ENCODE data around the gene CLEC1B. TPM values are rescaled to one million over a fixed set of nuclear protein-coding genes. Genes with fewer than 3 reads are reported as not detected.
"Not testable (repeated sequence)": the region's sequence is repeated elsewhere in the genome, so short reads cannot be mapped to it uniquely, and the experiment has no call there.

Gene CLEC1B
- total RNA-seq, 1 donor from 2014 or later: not detected

DNA sequence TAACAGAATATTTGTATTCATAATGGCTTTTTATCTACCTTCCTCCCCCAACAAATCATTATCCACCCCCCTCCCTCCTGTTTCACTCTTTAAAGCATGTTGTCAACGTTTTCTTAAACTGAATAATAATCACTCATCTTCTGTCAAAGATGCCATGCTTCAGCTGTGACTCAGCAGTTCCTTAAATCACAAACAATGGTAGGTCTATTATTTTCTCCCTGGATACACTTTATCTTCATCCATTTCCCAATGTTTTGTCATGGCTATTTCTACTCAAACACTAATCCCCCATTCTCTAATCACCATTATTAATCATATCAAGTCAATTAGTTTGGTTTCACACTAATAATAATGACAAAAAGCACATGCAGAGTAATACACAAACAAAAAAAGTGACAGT lies 18.0 kb upstream of the CLEC1B start:
- intact Hi-C loops (cut with micrococcal nuclease): no loop called here
- H3K4me3 Mint-ChIP-seq (ENCODE audit: low read depth): no peak overlapping the region
- H3K4me1 Mint-ChIP-seq (ENCODE audit: low read depth): peaks cover 6% of the 10 kb centered on the region
- peaks cover 28% of the 10 kb centered on the region for H3K27me3 Mint-ChIP-seq (ENCODE audit: low read depth)
- H3K27ac Mint-ChIP-seq: no peak overlapping the region
- H3K36me3 Mint-ChIP-seq (ENCODE audit: low read depth): no peaks in the 10 kb centered on the region
- no peaks in the 10 kb centered on the region for H3K9me3 Mint-ChIP-seq
- no peak for DNase-seq (ENCODE audit: low spot score)

DNA sequence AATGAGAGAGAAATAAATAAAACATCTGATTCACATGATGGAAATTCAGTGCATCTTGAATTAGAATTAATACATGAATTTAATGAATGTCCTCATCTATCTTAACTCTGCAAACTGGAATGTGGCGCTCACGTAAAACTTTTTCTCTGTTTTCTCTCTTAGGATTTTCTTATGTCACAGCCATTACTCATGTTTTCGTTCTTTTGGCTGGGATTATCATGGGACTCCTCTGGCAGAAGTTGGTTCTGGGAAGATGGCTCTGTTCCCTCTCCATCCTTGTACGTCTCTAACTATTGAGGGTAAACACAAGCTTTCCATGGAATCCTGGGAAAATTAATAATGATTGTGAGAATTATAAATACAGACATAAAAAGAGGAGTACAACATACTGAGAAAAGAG lies 16.5 kb upstream of the CLEC1B start:
- Mint-ChIP-seq H3K9me3 (no peaks in the 10 kb centered on the region), H3K36me3 (ENCODE audit: low read depth) (no peaks in the 10 kb centered on the region), H3K4me3 (ENCODE audit: low read depth) (no peak overlapping the region), H3K27me3 (ENCODE audit: low read depth) (peaks cover 36% of the 10 kb centered on the region), H3K4me1 (ENCODE audit: low read depth) (peaks cover 6% of the 10 kb centered on the region), H3K27ac (no peak overlapping the region)
- DNase-seq (ENCODE audit: low spot score): no peak
- intact Hi-C loops (cut with micrococcal nuclease): no loop called here

DNA sequence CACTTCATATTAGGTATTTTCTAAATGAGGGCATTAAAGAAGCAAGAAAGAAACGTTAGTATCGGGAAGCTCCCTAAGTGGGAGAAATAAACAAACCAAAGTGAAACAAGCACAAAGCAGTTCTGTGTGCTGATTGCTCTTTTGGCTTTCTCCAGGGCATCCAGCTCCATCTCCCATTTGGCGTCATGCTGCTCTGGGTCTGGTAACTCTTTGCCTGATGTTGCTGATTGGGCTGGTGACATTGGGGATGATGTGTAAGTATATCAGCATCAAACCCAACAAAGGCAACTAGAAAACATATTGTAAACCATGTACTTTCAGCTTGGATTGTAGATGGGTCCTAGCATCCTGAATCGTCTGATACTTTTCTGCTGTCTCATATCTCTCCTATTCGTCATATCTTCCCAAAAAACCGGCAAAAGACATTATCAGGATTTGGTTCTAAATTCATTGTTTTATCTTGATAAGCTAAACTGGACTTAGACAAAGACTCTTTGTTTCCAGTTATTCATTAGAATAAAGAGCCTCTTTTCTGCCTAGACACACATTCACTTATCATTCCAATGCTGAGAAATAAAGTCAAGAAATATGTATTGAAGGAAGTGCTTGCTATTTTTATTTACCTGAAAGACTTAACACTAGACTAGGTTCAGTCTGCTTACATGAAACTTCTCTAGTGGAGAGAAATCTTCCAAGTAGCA lies 13.9 kb upstream of the CLEC1B start:
- no peaks in the 10 kb centered on the region for H3K36me3 Mint-ChIP-seq (ENCODE audit: low read depth)
- H3K4me1 Mint-ChIP-seq (ENCODE audit: low read depth): peaks cover 6% of the 10 kb centered on the region
- DNase-seq (ENCODE audit: low spot score): no peak
- H3K27me3 Mint-ChIP-seq (ENCODE audit: low read depth): peaks cover 40% of the 10 kb centered on the region
- intact Hi-C loops (cut with micrococcal nuclease): loop anchor here (5.0 kb wide), 2 partner anchors 180 to 200 kb away; no protein-coding TSS in a partner anchor
- no peak overlapping the region for H3K27ac Mint-ChIP-seq
- H3K9me3 Mint-ChIP-seq: no peaks in the 10 kb centered on the region
- H3K4me3 Mint-ChIP-seq (ENCODE audit: low read depth): no peak overlapping the region

DNA sequence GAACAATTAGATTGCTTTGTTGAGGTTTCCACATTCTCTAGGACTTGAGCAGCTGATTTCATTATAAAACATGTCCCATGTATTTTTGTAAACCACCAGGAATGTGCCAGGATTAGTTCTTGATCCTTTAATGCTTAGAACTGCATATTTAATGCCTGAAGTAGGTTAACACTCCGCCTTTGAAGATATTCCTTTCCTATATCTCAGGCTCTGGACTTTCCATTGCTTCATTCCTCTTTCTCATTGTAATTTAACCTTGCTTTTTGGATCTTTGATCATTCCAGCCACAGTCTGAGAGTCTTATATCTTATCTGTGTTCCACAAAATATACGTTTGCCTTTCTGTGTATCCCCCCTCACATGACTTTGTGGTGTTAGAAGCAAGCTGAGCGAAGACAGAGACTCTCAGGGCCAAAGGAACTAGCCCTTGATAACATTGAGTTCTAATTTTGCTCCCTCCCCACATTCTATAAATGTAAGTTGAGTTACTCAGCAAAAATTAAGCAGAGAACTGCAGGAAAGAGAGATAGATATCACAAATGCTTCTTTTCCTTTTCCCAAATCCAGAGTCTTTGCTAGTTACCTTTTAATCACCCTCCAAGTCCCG lies 2.4 kb upstream of the CLEC1B start:
- intact Hi-C loops (cut with micrococcal nuclease): no loop called here
- no peak for DNase-seq (ENCODE audit: low spot score)
- no peaks in the 10 kb centered on the region for H3K4me1 Mint-ChIP-seq (ENCODE audit: low read depth)
- H3K36me3 Mint-ChIP-seq (ENCODE audit: low read depth): no peaks in the 10 kb centered on the region
- H3K9me3 Mint-ChIP-seq: no peaks in the 10 kb centered on the region
- no peak overlapping the region for H3K4me3 Mint-ChIP-seq (ENCODE audit: low read depth)
- no peak overlapping the region for H3K27ac Mint-ChIP-seq
- H3K27me3 Mint-ChIP-seq (ENCODE audit: low read depth): peaks cover 42% of the 10 kb centered on the region

DNA sequence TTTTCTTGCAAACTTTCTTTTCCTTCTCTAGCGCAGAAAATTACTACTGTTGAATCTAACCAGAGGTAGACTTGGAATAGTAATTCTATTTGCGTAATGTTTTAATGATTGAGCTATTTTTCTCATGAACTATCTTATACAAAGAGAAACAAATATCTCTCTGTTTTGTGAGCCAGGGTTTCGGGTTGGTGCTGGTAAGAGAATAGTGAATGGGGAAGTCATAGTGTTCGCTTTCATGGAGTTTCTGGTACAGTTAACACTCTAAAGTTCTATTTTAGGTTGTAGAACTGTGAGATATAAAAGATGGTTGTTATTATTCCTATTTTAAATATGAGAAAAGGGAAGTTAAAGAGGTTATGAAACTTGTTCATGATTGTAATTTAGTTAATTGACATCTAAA lies 6.6 kb downstream of the CLEC1B start:
- no peak overlapping the region for H3K4me3 Mint-ChIP-seq (ENCODE audit: low read depth)
- peaks cover 48% of the 10 kb centered on the region for H3K27me3 Mint-ChIP-seq (ENCODE audit: low read depth)
- no peak overlapping the region for H3K27ac Mint-ChIP-seq
- no peaks in the 10 kb centered on the region for H3K36me3 Mint-ChIP-seq (ENCODE audit: low read depth)
- intact Hi-C loops (cut with micrococcal nuclease): no loop called here
- no peaks in the 10 kb centered on the region for H3K9me3 Mint-ChIP-seq
- no peaks in the 10 kb centered on the region for H3K4me1 Mint-ChIP-seq (ENCODE audit: low read depth)
- DNase-seq (ENCODE audit: low spot score): no peak

DNA sequence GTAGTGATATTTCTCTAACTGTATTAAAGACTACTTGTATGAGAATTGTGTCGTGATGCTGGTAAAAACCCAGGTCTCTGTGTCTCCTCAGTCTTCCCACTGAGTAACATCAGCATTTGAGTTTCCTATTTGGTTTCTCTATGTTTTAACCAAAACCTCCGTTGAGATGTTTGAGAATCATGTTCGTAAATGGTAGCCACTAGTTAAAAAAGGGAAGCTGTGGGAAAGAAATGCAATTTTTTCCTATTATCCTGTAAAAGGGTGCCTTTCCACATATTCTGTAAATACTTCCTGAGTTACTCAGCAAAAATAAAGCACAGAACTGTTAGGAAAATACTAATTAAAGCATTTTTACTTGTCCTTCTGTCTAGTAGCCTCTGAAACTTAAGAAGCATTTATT lies 7.0 kb downstream of the CLEC1B start:
- no peak overlapping the region for H3K27ac Mint-ChIP-seq
- H3K36me3 Mint-ChIP-seq (ENCODE audit: low read depth): no peaks in the 10 kb centered on the region
- H3K4me3 Mint-ChIP-seq (ENCODE audit: low read depth): no peak overlapping the region
- no peaks in the 10 kb centered on the region for H3K9me3 Mint-ChIP-seq
- DNase-seq (ENCODE audit: low spot score): no peak
- peaks cover 46% of the 10 kb centered on the region for H3K27me3 Mint-ChIP-seq (ENCODE audit: low read depth)
- intact Hi-C loops (cut with micrococcal nuclease): no loop called here
- H3K4me1 Mint-ChIP-seq (ENCODE audit: low read depth): no peaks in the 10 kb centered on the region

DNA sequence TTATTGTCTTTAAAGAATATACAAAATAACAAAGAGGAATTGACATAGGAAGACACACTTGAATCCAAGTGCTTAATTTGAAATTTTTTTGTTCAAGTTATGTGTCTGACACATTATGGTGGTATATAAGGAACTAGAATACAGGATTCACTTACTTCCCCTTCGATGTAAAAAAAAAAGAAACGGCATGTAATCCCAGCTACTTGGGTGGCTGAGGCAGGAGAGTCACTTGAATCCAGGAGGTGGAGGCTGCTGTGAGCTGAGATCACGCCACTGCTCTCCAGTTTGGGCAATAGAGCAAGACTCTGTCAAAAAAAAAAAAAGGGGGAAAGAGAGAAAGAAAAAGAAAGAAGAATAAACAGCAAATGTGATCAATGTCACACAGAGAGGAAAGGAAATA lies 18.8 kb downstream of the CLEC1B start:
- no peak for DNase-seq (ENCODE audit: low spot score)
- intact Hi-C loops (cut with micrococcal nuclease): no loop called here
- Mint-ChIP-seq H3K4me1 (ENCODE audit: low read depth) (no peaks in the 10 kb centered on the region), H3K36me3 (ENCODE audit: low read depth) (no peaks in the 10 kb centered on the region), H3K27me3 (ENCODE audit: low read depth) (peaks cover 24% of the 10 kb centered on the region), H3K4me3 (ENCODE audit: low read depth) (no peak overlapping the region), H3K9me3 (peaks cover 3% of the 10 kb centered on the region), H3K27ac (no peak overlapping the region)

DNA sequence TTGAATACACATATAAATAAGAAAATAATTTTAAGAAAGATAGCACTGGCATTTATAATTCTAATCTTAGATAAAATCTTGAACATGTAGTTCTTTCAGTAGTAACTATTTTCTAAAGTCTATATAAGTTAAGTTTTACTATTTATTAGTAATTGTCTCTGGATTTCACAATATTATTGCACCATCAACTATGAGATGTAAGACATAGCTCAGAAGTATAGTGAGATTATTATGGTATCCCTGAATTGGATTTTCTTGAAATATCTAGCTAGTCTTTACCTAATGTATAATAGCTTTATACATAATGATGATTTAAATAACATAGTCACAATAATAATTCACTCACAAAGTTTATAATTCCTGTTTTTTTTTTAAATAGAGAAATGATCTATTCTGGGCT lies 21.0 kb downstream of the CLEC1B start:
- H3K27ac Mint-ChIP-seq: no peak overlapping the region
- intact Hi-C loops (cut with micrococcal nuclease): no loop called here

DNA sequence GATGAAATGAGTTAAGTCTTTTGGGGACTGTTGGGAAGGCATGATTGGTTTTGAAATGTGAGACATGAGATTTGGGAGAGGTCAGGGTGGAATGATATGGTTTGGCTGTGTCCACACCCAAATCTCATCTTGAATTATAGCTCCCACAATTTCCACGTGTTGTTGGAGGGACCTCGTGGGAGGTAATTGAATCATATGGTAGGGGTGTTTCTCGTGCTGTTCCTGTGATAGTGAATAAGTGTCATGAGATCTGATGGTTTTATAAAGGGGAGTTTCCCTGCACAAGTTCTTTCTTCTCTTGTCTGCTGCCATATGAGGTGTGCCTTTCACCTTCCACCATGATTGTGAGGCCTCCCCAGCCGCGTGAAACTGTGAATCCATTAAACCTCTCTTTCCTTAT lies 22.3 kb downstream of the CLEC1B start:
- H3K4me1 Mint-ChIP-seq (ENCODE audit: low read depth); H3K9me3 Mint-ChIP-seq; H3K4me3 Mint-ChIP-seq (ENCODE audit: low read depth); DNase-seq (ENCODE audit: low spot score); H3K36me3 Mint-ChIP-seq (ENCODE audit: low read depth); intact Hi-C loops (cut with micrococcal nuclease); H3K27ac Mint-ChIP-seq: not testable (repeated sequence)
- H3K27me3 Mint-ChIP-seq (ENCODE audit: low read depth): peaks cover 32% of the 10 kb centered on the region

More for the DNA sequence above, 21.0 kb downstream of the CLEC1B start:
- DNase-seq (ENCODE audit: low spot score): no peak
- peaks cover 5% of the 10 kb centered on the region for H3K9me3 Mint-ChIP-seq
- peaks cover 33% of the 10 kb centered on the region for H3K27me3 Mint-ChIP-seq (ENCODE audit: low read depth)
- no peaks in the 10 kb centered on the region for H3K4me1 Mint-ChIP-seq (ENCODE audit: low read depth)
- no peaks in the 10 kb centered on the region for H3K36me3 Mint-ChIP-seq (ENCODE audit: low read depth)
- no peak overlapping the region for H3K4me3 Mint-ChIP-seq (ENCODE audit: low read depth)

DNA sequence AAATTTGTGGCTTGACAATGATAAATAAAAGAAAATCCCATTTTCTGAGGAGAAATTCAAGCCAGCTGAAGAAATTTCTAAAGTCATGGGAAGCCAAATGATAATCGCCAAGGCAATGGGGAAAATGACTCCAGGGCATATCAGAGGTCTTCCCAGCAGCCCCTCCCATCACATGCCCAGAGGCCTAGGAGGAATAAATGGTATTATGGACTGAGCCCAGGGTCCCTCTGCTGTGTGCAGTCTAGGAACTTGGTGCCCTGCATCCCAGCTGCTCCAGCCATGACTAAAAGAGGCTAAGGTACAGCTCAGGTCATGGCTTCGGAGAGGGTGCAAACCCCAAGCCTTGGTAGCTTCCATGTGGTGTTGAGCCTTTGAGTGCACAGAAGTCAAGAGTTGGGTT lies 23.3 kb downstream of the CLEC1B start:
- Mint-ChIP-seq H3K4me3 (ENCODE audit: low read depth) (no peak overlapping the region), H3K27me3 (ENCODE audit: low read depth) (peaks cover 30% of the 10 kb centered on the region), H3K36me3 (ENCODE audit: low read depth) (no peaks in the 10 kb centered on the region), H3K27ac (no peak overlapping the region), H3K9me3 (peaks cover 5% of the 10 kb centered on the region), H3K4me1 (ENCODE audit: low read depth) (peaks cover 5% of the 10 kb centered on the region)
- intact Hi-C loops (cut with micrococcal nuclease): no loop called here
- DNase-seq (ENCODE audit: low spot score): no peak

DNA sequence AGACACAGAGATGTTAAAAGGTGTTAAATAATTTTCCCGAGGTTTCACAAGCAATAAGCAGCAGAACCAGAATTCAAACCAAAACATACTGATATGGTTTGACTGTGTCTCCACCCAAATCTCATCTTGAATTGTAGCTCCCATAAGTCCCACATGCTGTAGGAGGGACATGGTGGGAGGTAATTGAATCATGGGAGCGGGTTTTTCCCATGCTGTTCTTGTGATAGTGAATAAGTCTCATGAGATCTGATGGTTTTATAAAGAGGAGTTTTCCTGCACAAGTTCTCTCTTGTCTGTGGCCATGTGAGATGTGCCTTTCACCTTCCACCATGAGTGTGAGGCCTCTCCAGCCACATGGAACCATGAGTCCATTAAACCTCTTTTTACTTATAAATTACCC lies 24.2 kb downstream of the CLEC1B start:
- H3K9me3 Mint-ChIP-seq; H3K4me1 Mint-ChIP-seq (ENCODE audit: low read depth); H3K4me3 Mint-ChIP-seq (ENCODE audit: low read depth); H3K36me3 Mint-ChIP-seq (ENCODE audit: low read depth); intact Hi-C loops (cut with micrococcal nuclease); H3K27ac Mint-ChIP-seq; DNase-seq (ENCODE audit: low spot score): not testable (repeated sequence)
- peaks cover 25% of the 10 kb centered on the region for H3K27me3 Mint-ChIP-seq (ENCODE audit: low read depth)

DNA sequence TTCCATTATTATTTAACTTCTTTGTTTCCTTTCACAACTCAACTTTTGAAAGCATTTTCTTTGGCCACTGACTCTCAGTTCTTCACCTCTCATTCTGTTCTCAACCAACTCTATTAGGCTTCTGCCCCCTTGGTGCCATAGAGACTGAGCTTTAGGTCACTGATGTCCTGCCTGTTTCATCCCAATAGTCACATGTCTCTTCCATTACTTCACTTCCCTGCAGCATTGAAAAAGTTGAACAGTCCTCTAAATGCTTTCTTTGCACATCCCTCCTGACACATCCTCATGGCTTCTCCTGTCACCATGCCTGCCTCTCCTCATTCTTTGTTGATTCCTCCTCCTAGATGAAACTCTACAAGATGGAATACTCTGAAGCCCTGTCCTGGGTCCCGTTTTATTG lies 25.0 kb downstream of the CLEC1B start:
- no peak for DNase-seq (ENCODE audit: low spot score)
- H3K4me1 Mint-ChIP-seq (ENCODE audit: low read depth): peaks cover 5% of the 10 kb centered on the region
- peaks cover 25% of the 10 kb centered on the region for H3K27me3 Mint-ChIP-seq (ENCODE audit: low read depth)
- no peaks in the 10 kb centered on the region for H3K36me3 Mint-ChIP-seq (ENCODE audit: low read depth)
- H3K27ac Mint-ChIP-seq: no peak overlapping the region
- intact Hi-C loops (cut with micrococcal nuclease): no loop called here
- H3K4me3 Mint-ChIP-seq (ENCODE audit: low read depth): no peak overlapping the region
- peaks cover 5% of the 10 kb centered on the region for H3K9me3 Mint-ChIP-seq

DNA sequence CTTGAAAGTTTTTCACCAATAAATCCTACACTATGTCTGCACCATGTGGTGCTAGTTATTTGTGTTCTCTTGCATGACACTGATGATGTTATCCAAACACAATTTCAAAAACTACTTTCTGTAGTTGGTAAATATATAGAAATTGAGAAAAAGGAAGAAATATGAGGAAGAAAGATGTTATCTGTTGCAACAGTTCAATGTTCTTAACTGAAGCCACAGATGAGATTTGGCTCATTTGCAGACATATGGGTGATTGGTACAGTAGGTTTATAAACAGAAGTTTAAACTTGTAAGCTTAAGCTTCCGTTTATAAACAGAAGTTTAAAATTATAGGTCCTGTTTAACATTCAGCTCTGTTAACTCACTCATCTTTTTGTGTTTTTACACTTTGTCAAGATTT lies 27.7 kb downstream of the CLEC1B start, which contains the start of gene CLEC12A:
Gene CLEC12A (plus strand): TSS at position 229 of the 400 bp plus-strand sequence. CDS start 188 bp downstream, outside the sequence.
- Mint-ChIP-seq H3K4me1 (ENCODE audit: low read depth) (peaks cover 5% of the 10 kb centered on the region), H3K4me3 (ENCODE audit: low read depth) (no peak within 1 kb of the TSS), H3K36me3 (ENCODE audit: low read depth) (no peaks in the 10 kb centered on the region), H3K9me3 (peaks cover 5% of the 10 kb centered on the region), H3K27me3 (ENCODE audit: low read depth) (peaks cover 19% of the 10 kb centered on the region), H3K27ac (no peak within 1 kb of the TSS)
- no peak for DNase-seq (ENCODE audit: low spot score)
- intact Hi-C loops (cut with micrococcal nuclease): no loop called here

Data from activated T-helper 2 cell treated with anti-CD3 and anti-CD28 coated beads, Interferon-gamma antibody, Interleukin-2, Interleukin-4, amounts not matched to agents 10 μg/mL and 5 μg/mL and 100 μg/mL, durations not matched to agents 14 hours and 24 hours and 36 hours (primary cell).